Left colon (tissue), 2 donors: ENCODE data around the gene CLEC18A. TPM values are rescaled to one million over a fixed set of nuclear protein-coding genes. Genes with fewer than 3 reads are reported as not detected.
"Not testable (repeated sequence)": the region's sequence is repeated elsewhere in the genome, so short reads cannot be mapped to it uniquely, and the experiment has no call there.

Experiments used
- ATAC-seq: fragments of 200-7000 bp; cut with Tn5 transposase; one replicate; pipeline ENCODE4 v1.9.1; 2020; ENCODE audit warnings: mild to moderate bottlenecking, moderate library complexity
- DNase-seq, 2 donors: peaks; one replicate each; pipeline ENCODE4 v3.0.0-alpha.2; 2020
- intact Hi-C, 2 donors: fragments of 100-400 bp; cut with DNase I in 1 of 2; cut with micrococcal nuclease in 1 of 2; formaldehyde crosslinking; loops; one replicate each; pipeline versions ENCODE4 v1.11.2 to v1.14.0; 2022; cut with DNase I, micrococcal nuclease
- long read RNA-seq: library from polyadenylated mRNA; unstranded; transcript quantifications from one replicate; pipeline ENCODE4 v2.0.0, GENCODE V29; 2021
- total RNA-seq, 2 donors: library from RNA; stranded (reverse); fragmentation: NEBNext Ultra II Directional; extraction: Animal tissue kit (Norgen Biotek cat#: 25700); gene quantifications; one replicate each; pipeline ENCODE4 v1.2.1, GENCODE V29; 2021
- donor health status: DM: no; HTN: no; CAD: no.
- donor health status: DM: yes; HTN: yes; CAD: no.

Gene CLEC18A
- 1 to 10 TPM; 1.0 to 2.0 TPM for total RNA-seq
- long read RNA-seq, result 0 reads

DNA sequence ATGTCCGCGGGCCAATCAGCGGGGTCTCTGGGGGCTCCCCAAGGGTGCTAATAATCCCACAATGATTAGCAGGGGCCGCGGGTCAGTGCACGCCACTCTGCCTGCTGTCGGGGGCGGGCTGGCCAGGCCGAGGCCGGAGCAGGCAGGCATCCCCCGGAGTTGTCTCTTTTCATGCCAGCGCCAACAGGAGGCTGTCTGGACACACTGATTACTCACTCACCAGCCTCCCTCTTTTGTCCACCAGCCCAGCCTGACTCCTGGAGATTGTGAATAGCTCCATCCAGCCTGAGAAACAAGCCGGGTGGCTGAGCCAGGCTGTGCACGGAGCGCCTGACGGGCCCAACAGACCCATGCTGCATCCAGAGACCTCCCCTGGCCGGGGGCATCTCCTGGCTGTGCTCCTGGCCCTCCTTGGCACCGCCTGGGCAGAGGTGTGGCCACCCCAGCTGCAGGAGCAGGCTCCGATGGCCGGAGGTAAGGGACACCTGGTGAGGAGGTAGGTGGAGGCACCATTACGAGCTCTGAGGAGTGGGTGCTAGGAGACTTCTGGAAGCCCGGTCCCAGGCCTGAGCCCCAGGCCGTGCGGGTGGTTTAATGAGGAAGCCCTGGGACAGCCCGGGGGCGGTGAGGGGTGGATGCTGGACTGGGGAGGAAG, at the start of gene CLEC18A:
Gene CLEC18A (plus strand): TSS at position 318 of the 655 bp plus-strand sequence. CDS start 33 bp downstream, at position 351.
- ATAC-seq, result peak; percentile 15
- DNase-seq, intact Hi-C loops: not testable (repeated sequence)

DNA sequence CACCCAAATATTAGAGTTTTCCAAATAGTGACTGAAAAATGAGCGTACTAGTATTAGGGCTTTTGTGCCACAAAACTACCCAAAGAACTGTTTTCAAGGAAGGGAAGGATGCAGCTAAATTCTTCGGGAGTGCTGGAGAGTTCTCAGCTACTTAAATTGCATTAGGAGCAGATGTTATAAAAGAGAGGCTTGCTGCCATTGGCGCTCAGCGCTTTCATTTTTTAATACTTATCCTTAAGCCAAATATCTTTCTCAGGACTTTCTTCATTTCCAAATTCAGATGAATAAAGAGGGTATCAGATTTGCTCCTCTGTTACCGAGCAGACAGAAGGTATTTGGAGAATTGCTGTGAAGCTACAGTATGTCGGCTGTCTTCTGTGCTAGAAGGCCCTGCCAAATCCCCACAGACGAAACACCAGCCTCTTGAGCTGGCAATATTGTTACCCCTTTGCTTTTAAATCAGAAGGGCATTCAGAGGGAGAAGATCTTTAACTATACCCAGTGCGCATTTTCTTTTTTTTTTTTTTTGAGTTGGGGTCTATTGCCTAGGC, 47.2 kb upstream of the CLEC18A start:
- ATAC-seq (no peak), DNase-seq (no peak)
- intact Hi-C loops, result no loop called here

DNA sequence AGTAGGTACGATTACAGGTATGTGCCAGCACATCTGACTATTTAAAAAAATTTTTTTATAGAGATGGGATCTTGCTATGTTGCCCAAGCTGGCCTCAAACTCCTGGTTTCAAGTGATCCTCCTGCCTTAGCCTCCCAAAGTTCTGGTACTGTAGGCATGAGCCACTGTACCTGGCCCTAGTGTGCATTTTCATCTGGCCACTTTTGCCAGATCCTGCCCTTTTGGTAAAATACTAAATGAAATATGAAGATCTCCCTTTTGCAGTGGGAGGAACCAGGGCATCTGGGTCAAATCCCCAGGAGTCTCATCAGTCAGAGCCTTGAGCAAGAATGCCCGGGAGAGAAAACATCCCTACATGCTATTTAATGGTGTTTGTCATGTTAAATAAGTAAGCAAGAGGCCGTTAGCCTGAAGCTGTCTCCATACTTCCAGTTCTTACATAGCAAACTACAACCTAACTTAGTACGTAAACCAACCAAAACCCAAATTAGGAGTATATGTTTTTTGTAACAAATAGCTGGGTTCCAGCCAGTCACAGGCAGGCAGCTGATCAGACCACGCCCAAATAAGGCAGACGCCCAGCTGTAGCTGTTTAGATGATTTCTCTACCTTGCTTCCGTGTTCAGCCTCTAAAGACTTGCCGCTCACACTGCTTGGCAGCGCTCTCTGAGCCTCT, 46.5 kb upstream of the CLEC18A start:
- peak; percentile 98 for ATAC-seq
- DNase-seq, result peak; percentile 39 to 57
- intact Hi-C loops, result no loop called here

DNA sequence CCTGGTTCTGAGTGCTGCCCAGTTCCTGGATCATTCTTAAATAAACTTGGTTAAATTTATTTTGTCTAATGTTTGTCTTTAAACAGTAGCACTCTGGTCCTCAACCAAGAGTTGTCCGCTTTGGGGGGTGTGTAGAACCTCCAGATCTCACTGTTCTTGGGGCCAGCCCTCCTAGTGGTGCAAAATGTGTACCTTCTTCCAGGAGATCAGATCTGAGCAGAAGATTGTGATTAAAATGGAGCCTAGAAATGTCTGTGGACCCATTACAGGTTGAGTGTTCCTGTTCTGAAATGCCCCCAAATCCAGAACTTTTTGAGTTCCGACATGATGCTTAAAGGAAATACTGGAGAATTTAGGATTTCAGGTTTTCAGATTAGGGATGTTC, 46.0 kb upstream of the CLEC18A start:
- ATAC-seq (peak; percentile 38), DNase-seq (no peak)
- intact Hi-C loops, result no loop called here

DNA sequence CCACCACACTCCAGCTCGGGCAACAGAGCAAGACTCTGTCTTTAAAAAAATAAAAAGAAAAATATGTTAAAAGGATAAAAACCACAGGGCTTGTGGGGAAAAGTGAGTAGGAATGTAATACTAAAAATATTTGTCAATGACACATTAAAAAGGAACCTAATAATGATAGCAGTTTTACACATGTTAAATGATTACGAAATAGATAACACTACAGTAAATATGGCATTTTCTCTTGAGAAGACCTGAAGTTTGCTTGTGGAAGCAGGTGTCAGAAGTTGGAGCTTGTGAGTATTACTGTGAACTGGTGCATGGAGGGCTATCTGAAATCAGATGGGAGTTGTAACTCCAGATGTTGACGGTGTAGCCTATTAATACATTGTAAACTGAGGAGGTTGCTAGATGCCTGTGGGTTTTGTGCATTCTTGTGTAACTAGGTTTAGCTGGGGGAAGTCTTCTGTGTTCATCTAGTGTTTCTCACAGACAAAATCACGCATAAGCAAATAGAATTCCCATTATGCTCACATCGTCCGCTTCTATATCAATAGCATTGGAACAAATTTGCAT, 44.2 kb upstream of the CLEC18A start:
- intact Hi-C loops, result no loop called here
- ATAC-seq, result no peak

DNA sequence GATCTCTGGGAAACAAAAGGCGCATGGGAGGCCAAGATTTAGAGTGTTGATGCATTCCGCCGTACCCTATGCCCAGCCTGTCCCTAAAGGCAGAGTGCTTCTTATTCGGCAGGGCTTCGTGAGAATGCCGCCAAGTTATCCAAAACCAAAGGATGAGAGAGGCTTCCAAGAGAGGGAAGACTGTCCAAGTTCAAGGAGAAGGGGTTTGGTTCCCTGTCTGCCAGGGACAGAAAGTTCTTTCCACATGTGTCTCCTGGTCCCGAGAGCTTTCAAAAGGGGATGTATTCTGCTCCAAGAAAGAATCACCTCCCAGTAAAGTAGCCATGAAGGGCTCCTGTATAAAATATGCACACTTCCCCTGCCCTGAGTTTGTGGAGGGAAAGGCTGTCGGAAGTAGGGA, 42.1 kb upstream of the CLEC18A start:
- no peak for DNase-seq
- intact Hi-C loops, result no loop called here
- ATAC-seq, result no peak

More for the DNA sequence above, 44.2 kb upstream of the CLEC18A start:
- DNase-seq, result no peak

DNA sequence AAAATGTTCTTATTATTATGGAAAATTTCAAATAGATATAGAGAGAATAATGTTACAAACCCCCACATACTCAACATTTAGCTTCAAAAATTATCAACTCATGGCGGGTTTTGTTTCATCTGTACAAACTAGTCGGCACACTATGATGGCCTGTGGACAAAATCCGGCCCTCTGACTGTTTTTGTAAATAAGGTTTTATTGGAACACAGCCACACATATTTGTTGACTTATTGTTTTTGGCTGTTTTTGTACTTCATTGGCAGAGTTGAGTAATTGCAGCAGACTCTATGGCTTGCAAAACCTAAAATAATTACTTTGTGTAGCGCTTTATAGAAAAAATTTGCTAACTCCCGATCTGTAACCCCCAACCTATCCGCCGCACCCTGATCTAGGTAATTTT, 41.4 kb upstream of the CLEC18A start:
- no peak for DNase-seq
- no peak for ATAC-seq
- intact Hi-C loops, result no loop called here

DNA sequence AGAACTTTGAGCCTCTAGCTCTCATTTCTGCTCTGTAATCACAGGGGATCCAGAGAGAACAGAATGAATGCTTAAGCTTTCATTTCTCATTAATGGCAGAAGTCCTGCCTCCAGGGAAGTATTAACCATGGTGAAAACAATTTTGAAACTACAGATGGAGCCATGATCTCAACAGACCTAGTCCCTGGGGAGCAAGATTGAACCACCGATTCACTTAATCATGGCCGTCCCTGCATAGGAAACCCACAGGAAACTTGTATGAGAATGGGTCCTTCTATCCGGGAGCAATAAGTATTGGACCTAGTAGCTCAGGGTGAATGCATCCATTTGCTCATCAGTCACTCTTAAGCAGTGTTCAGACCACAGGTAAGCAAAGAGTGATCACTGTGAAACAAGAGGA, 40.2 kb upstream of the CLEC18A start:
- no peak for DNase-seq
- no peak for ATAC-seq
- intact Hi-C loops, result no loop called here

DNA sequence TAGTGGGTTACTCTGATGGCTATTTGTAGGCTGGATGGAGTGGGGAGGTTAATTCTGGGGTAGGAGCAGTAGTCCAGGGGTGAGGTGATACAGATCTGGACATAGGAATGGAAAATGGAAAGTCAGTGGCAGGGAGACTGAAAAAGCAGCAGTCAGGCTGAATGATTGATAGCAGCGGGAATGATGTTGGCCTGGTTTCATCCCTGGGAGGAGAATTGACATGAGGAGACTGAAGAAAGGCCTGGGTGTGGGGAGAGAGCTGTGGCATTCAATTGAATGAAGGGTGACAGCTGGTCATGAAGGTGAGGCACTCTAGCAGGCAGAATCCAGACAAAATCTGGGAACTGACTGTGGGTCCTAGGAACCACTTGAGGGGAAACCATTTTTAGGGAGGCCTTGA, 34.7 kb upstream of the CLEC18A start:
- intact Hi-C loops, result no loop called here
- ATAC-seq (no peak), DNase-seq (no peak)

DNA sequence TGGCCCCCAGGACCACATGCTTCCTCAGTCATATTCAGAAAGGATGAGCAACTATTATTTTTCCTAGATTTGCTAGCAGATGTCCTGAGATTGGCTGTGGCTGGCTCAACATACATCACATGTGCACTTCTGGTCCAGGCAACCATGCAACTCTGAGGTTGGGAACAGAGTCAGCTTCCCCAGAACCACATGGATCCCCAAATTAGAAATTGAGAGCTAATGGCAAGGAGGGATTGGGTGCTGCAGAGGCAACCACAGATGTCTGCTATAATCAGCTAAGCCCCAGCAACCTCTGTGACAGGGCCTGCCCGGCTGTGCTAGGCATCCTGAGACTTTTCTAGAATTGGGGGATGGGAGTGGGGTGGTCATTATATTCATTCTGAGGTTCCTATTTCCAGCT, 33.8 kb upstream of the CLEC18A start:
- ATAC-seq (no peak), DNase-seq (no peak)
- intact Hi-C loops, result no loop called here

DNA sequence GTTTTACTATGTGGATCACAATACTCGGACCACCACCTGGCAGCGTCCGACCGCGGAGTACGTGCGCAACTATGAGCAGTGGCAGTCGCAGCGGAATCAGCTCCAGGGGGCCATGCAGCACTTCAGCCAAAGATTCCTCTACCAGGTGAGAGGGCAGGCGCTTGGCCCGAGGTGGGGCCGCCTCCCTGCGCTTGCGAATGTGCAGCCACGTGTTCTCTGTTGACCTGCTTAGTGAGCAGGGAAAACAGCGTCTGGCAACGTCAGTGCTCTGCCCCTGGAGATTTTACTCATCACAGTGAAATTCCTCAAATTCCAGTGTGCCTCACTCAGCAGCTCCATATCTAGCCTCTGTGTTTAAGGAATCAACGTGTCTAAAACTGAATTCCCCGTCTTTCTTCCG, 33.4 kb upstream of the CLEC18A start:
- ATAC-seq (no peak), DNase-seq (no peak)
- intact Hi-C loops, result no loop called here

DNA sequence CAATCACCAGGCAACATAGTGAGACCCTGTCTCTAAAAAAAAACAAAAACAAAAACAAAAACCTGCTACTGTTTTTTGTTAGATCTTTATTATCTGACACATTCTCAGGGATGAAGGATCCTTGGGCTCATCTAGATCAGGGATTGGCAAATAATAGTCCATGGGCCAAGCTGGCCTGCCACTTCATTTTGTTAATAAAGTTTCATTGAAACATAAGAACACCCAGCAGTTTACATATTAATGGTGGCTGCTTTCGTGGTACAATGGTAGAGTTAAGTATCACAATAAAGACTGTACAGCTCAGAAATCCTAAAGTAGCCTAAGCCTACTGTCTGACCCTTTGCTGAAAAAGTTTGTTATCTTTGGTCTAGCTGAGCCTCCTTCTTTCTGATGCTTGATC, 32.9 kb upstream of the CLEC18A start:
- intact Hi-C loops, result no loop called here
- ATAC-seq (no peak), DNase-seq (no peak)

DNA sequence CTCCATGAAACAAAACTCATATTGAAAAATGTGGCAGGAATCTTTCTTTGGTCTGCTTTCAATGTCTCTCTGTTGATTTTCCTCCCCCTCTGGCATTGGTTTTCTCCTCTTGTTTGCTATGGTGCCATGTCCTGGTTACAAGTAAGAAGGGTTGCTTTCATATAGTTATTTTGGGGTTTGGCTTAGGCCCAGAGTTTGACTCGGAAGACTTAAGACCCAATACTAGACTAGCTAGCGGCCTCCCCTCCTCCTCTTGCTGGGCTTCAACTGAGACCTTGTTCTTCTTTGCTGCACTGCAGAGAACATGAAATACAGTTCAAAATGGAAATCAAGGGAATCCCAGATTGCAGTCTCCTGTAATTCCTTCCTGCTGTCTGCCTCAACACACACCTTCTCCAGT, 30.0 kb upstream of the CLEC18A start:
- ATAC-seq (no peak), DNase-seq (no peak)
- intact Hi-C loops, result no loop called here

DNA sequence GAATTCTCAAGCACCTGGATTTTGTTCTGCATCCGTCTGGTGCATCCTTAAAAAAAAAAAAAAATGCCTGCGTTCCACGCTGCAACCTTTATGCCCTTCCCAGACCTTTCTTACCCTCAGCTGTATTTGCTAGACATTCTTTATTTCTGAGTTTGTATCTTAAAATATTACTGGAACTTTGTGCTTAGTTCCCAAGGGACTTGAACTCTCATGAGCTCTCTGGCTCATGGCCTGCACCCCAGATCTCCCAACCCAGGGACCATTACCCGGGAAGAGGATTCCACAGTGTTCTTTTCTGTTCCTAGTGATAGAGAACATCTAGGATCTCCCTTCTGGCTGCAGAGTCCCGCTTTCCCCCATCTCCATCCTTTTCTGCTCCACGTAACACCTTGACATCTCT, 28.9 kb upstream of the CLEC18A start:
- ATAC-seq, result no peak
- DNase-seq, result no peak
- intact Hi-C loops, result no loop called here

DNA sequence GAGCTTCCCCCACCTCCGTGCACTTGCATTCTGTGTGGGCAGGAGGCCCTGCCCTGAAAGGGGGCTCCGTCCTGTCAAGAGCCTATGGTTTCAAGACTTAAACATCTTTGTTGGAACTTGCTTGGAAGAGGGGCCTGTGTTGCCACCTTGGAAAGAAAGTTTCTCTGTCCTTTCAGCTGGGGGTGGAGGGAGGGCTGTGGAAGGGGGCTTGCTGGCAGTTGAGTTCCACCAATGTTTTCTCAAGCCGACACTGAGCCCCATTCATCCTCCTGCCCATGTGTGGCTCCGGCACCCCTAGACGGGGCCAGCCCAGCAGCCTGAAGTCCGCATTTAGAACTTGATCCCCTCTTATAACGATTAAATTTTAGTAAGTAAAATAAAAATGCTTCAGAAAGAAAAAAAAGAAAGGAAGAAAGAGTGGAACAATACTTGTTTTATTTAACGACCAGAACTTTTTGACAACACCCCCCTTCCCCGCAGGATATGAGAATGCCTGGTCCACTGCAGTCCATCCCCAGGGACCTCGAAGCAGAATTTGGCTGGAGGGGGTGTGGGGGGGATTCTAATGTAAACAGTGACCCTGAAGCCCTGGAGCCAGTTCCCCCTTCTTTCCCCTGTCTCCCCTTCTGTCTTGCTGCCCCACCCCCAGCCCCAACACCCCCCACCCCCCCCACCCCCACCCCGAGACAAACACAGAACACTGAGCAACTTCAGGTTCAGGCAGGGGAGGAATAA, 26.9 kb upstream of the CLEC18A start:
- intact Hi-C loops, result no loop called here
- ATAC-seq, result no peak
- DNase-seq, result no peak

DNA sequence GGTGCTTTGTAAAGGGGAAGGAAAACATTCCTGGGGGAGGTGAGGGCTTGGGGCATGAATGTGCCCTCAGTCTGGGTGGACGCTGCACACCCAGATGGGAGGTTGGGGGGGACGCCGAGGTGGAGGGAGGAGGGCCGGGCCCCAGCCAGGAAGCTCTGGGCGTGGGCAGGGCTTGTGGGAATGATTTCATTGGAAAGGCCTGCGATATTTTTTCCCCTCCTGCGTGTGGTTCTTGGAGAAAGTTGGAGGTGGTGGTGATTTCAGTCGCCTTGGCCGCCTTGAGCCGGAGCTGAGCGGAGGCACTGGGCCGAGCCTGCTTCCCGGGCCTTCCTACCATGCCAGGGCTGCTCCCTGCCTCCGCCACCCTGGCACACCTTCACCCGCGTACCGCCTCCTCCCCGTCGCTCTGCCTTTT, 26.4 kb upstream of the CLEC18A start:
- intact Hi-C loops, result loop anchor here in 1 of 2 donors (5.0 kb wide), 1 partner anchor 127 kb away; no protein-coding TSS in a partner anchor
- no peak for DNase-seq
- ATAC-seq, result no peak

DNA sequence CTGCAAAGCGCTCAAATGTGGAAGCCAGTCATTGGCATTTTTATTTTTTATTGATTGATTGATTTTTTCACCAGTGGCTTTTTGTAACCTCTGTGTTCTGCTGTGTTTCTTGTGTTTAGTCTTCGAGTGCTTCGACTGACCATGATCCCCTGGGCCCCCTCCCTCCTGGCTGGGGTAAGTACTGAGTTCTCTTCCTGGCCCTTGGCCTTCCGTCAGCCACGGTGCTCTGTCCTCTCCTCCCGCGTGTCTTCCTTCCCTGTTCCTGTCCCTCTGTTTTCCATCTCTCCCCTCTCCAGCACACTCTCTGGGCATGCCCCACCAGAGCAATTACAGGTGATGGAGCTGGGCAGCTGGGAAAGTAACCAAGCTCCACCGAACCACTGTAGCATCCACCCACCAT, 25.8 kb upstream of the CLEC18A start:
- DNase-seq (no peak), ATAC-seq (no peak)
- intact Hi-C loops, result loop anchor here in 1 of 2 donors (5.0 kb wide), 1 partner anchor 128 kb away; no protein-coding TSS in a partner anchor

DNA sequence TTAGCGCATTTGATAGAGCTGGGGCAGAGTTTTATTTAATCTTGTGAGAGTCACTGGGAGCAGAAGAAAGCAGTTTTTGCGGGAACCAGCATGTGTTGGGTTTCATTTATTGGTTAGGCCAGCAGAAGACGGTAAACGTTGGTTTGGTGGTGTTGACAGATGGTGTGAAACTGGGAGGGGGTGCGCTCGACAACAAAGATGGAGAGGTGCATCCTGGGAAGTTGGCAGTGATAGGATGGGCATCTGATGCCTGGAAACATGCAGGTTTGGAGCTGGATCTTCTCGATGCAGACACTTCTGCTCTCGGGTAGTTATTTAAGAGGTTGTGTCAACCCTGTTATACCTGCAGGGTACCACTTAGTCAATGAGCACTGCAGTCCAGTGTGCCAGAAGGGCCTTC, 24.9 kb upstream of the CLEC18A start:
- DNase-seq (no peak), ATAC-seq (no peak)
- intact Hi-C loops, result loop anchor here in 1 of 2 donors (5.0 kb wide), 1 partner anchor 129 kb away; no protein-coding TSS in a partner anchor

DNA sequence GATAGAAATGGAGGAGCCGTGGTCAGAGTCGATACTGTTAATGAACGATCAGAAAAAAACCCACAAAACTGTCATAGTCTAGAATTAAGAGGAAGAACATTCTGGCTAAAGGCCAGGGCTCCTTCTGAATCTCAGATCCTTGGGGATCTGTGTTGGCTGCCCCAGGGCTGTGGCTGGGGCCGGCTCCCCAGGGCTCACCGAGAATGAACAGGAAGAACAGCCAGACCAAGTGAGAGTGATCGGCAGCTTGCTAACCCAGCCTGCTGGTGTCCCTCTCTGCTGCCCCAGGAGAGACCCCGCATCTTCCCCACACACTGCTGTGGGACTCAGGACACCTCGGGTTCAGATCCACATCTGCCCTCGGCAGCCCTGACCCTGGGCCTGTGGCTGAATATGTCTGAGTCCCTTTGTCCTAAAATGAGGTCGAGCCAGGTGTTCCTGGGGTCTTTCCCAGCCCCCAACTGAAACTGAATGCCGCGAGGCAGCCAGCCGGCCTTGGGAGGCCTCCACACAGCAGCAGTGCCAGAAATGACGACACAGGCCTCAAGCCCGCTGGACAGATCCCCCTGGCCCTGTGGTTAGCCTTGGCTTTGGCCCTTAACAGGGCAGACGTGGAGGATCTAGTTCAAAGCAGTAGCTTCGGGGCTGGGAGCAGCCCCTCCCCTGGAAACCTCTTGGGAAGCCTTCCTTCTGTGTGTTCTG, 23.9 kb upstream of the CLEC18A start:
- no peak for ATAC-seq
- intact Hi-C loops, result loop anchor here in 1 of 2 donors (5.0 kb wide), 1 partner anchor 130 kb away; no protein-coding TSS in a partner anchor
- DNase-seq, result peak in 1 of 2 donors; percentile 13
